Liver (tissue), 9 donors: Measurements from ENCODE around the gene RORC. TPM values are rescaled to one million over a fixed set of nuclear protein-coding genes. Genes with fewer than 3 reads are reported as not detected.

ENCODE experiments used
- DNase-seq: peaks from one replicate; pipeline ENCODE4 v3.0.0-alpha.2; 2017; ENCODE audit warnings: low spot score
- H3K27ac ChIP-seq, 2 donors: one replicate each; pipeline ENCODE4 v1.7.0; 2013; ENCODE audit warnings: inconsistent platforms in 2 of 2, low read length in 2 of 2, control low read depth in 1 of 2, low read depth in 1 of 2, mild to moderate bottlenecking in 1 of 2
- H3K27me3 ChIP-seq, 4 donors: one replicate each; pipeline versions ENCODE4 v1.6.1 to v1.7.0; 2013; ENCODE audit warnings: low read length in 3 of 4, inconsistent platforms in 1 of 4, mild to moderate bottlenecking in 1 of 4, moderate library complexity in 1 of 4; ENCODE audit not compliant: control insufficient read depth in 4 of 4, insufficient read depth in 4 of 4
- H3K36me3 ChIP-seq, 4 donors: one replicate each; pipeline versions ENCODE4 v1.6.1 to v1.7.0; 2013; ENCODE audit warnings: low read length in 3 of 4, mild to moderate bottlenecking in 3 of 4, low read depth in 1 of 4, moderate library complexity in 1 of 4; ENCODE audit not compliant: control insufficient read depth in 4 of 4, insufficient read depth in 3 of 4
- H3K4me1 ChIP-seq, 4 donors: one replicate each; pipeline versions ENCODE4 v1.6.1 to v1.7.0; 2013; ENCODE audit warnings: low read length in 3 of 4, mild to moderate bottlenecking in 3 of 4, moderate library complexity in 1 of 4; ENCODE audit not compliant: control insufficient read depth in 4 of 4, insufficient read depth in 4 of 4
- H3K4me3 ChIP-seq, 3 donors: one replicate each; pipeline versions ENCODE4 v1.6.1 to v1.7.0; 2013; ENCODE audit warnings: low read length in 3 of 3, control low read depth in 1 of 3, low read depth in 1 of 3, mild to moderate bottlenecking in 1 of 3
- H3K9ac ChIP-seq, 2 donors: one replicate each; pipeline ENCODE4 v1.7.0; 2013; ENCODE audit warnings: low read length in 2 of 2, mild to moderate bottlenecking in 2 of 2, moderate library complexity in 2 of 2, control low read depth in 1 of 2, low read depth in 1 of 2
- H3K9me3 ChIP-seq, 4 donors: one replicate each; pipeline versions ENCODE4 v1.6.1 to v1.7.0; 2013; ENCODE audit warnings: low read length in 3 of 4; ENCODE audit not compliant: control insufficient read depth in 4 of 4
- EGR1 ChIP-seq, 2 donors: IDR thresholded peaks; 2 replicates each; pipeline ENCODE4 v1.6.1; 2016 to 2018; ENCODE audit warnings: antibody characterized with exemption in 2 of 2, low read depth in 2 of 2
- FOXA1 ChIP-seq: IDR thresholded peaks from 2 replicates; pipeline ENCODE4 v1.6.1; 2016; ENCODE audit warnings: antibody characterized with exemption
- FOXA2 ChIP-seq: IDR thresholded peaks from 2 replicates; pipeline ENCODE4 v1.6.1; 2016; ENCODE audit warnings: antibody characterized with exemption
- GABPA ChIP-seq, 2 donors: IDR thresholded peaks in 1 of 2; conservative IDR thresholded peaks in 1 of 2; 2 replicates each; pipeline ENCODE4 v1.6.1; 2016; ENCODE audit warnings: antibody characterized with exemption in 2 of 2, mild to moderate bottlenecking in 1 of 2, moderate library complexity in 1 of 2
- HNF4A ChIP-seq, 2 donors: conservative IDR thresholded peaks; 2 replicates each; pipeline ENCODE4 v1.6.1; 2016; ENCODE audit warnings: antibody characterized with exemption in 2 of 2, mild to moderate bottlenecking in 2 of 2
- HNF4G ChIP-seq: IDR thresholded peaks from 2 replicates; pipeline ENCODE4 v1.6.1; 2016; ENCODE audit warnings: antibody characterized with exemption
- JUND ChIP-seq, 2 donors: IDR thresholded peaks; 2 replicates each; pipeline ENCODE4 v1.6.1; 2016; ENCODE audit warnings: antibody characterized with exemption in 2 of 2
- NR2F2 ChIP-seq: IDR thresholded peaks from 2 replicates; pipeline ENCODE4 v1.6.1; 2016; ENCODE audit warnings: antibody characterized with exemption
- RAD21 ChIP-seq, 2 donors: IDR thresholded peaks; 2 replicates each; pipeline ENCODE4 v1.6.1; 2016; ENCODE audit warnings: antibody characterized with exemption in 2 of 2, mild to moderate bottlenecking in 2 of 2
- RXRA ChIP-seq, 2 donors: IDR thresholded peaks; 2 replicates each; pipeline ENCODE4 v1.6.1; 2017 to 2018; ENCODE audit warnings: antibody characterized with exemption in 2 of 2, mild to moderate bottlenecking in 1 of 2
- SP1 ChIP-seq: IDR thresholded peaks from 2 replicates; pipeline ENCODE4 v1.6.1; 2018; ENCODE audit warnings: antibody characterized with exemption, mild to moderate bottlenecking
- TAF1 ChIP-seq: conservative IDR thresholded peaks from 2 replicates; pipeline ENCODE4 v1.6.1; 2016; ENCODE audit warnings: antibody characterized with exemption, mild to moderate bottlenecking
- YY1 ChIP-seq: IDR thresholded peaks from 2 replicates; pipeline ENCODE4 v1.6.1; 2016; ENCODE audit warnings: antibody characterized with exemption, mild to moderate bottlenecking
- WGBS: extraction: QIAGEN DNeasy Blood & Tissue Kit; methylation state at CpG from one replicate; pipeline ENCODE4 v1.1.7; 2013; 5-methylcytosine and 5-hydroxymethylcytosine counted together
- polyA plus RNA-seq, 2 donors: library from polyadenylated mRNA; stranded (reverse) in 1 of 2; unstranded in 1 of 2; fragments of 200-250 nt in 1 of 2; fragments of >200 nt in 1 of 2; fragmentation: Nextera tagmentation in 1 of 2; extraction: Ambion mirVana in 1 of 2; gene quantifications; one replicate each; pipeline versions ENCODE4 v1.2.1 to v1.2.3, GENCODE V29; 2013 to 2015
- total RNA-seq, 2 donors: library from RNA; depleted of rRNA; stranded (reverse); fragments of >200 nt; gene quantifications; one replicate each; pipeline ENCODE4 v1.2.3, GENCODE V29; 2014
- TF ChIP-seq, protein P1 (sequence below): IDR thresholded peaks from 2 replicates; pipeline ENCODE4 v1.6.1; 2016; ENCODE audit warnings: antibody characterized with exemption
- TF ChIP-seq, protein P2 (sequence below): fragments of 150-350 bp; IDR thresholded peaks from 2 replicates; pipeline ENCODE4 v1.5.1; 2017; ENCODE audit warnings: improper control_type of control experiment, low read depth, low read length; ENCODE audit not compliant: missing input control
- TF ChIP-seq, protein P3 (sequence below): IDR thresholded peaks from 2 replicates; pipeline ENCODE4 v1.6.1; 2016; ENCODE audit warnings: antibody characterized with exemption
- TF ChIP-seq, protein P4 (sequence below): IDR thresholded peaks from 2 replicates; pipeline ENCODE4 v1.6.1; 2016; ENCODE audit warnings: antibody characterized with exemption, mild to moderate bottlenecking
- TF ChIP-seq, protein P5 (sequence below): IDR thresholded peaks from 2 replicates; pipeline ENCODE4 v1.6.1; 2016; ENCODE audit warnings: antibody characterized with exemption
- donor health status: healthy.
- donor health status: healthy.
- donor health status: healthy.
- donor health status: healthy.
- donor health status: healthy.

RORC gene
- total and polyA plus RNA-seq, 4 donors = 2.9 to 59.2 (median 13.0) TPM

DNA sequence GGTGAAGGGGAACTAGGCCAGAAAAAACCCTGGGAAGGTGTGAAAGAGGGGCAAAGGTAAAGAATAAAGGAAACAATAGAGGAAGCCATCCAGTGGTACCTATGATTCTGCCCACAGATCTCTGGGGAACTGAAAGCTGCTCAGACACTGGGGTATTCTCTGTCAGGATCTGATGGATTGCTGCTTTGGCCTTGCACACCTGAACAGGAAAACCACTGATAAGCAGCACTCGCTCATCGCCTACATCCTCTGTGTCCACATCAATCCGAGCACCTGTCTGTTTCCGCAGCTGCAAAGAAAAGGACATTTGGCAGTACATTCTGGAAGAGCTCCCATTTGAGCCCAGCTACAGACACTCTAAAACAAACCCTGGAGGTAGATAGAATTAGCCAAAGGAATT lies 51.8 kb downstream of the RORC start:
- Histone ChIP-seq H3K27me3 (no peaks in the 10 kb centered on the region), H3K9me3 (no peaks in the 10 kb centered on the region), H3K4me1 (peaks cover 0 to 4% (median 1%) of the 10 kb centered on the region in 4 donors), H3K27ac (no peak overlapping the region), H3K36me3 (peaks cover 0 to 14% (median 4%) of the 10 kb centered on the region in 4 donors), H3K9ac (no peak overlapping the region), H3K4me3 (no peak overlapping the region)
- DNase-seq = no peak
- TF ChIP-seq, protein P1, sequence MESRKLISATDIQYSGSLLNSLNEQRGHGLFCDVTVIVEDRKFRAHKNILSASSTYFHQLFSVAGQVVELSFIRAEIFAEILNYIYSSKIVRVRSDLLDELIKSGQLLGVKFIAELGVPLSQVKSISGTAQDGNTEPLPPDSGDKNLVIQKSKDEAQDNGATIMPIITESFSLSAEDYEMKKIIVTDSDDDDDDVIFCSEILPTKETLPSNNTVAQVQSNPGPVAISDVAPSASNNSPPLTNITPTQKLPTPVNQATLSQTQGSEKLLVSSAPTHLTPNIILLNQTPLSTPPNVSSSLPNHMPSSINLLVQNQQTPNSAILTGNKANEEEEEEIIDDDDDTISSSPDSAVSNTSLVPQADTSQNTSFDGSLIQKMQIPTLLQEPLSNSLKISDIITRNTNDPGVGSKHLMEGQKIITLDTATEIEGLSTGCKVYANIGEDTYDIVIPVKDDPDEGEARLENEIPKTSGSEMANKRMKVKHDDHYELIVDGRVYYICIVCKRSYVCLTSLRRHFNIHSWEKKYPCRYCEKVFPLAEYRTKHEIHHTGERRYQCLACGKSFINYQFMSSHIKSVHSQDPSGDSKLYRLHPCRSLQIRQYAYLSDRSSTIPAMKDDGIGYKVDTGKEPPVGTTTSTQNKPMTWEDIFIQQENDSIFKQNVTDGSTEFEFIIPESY = no peak
- TF ChIP-seq, protein P2, sequence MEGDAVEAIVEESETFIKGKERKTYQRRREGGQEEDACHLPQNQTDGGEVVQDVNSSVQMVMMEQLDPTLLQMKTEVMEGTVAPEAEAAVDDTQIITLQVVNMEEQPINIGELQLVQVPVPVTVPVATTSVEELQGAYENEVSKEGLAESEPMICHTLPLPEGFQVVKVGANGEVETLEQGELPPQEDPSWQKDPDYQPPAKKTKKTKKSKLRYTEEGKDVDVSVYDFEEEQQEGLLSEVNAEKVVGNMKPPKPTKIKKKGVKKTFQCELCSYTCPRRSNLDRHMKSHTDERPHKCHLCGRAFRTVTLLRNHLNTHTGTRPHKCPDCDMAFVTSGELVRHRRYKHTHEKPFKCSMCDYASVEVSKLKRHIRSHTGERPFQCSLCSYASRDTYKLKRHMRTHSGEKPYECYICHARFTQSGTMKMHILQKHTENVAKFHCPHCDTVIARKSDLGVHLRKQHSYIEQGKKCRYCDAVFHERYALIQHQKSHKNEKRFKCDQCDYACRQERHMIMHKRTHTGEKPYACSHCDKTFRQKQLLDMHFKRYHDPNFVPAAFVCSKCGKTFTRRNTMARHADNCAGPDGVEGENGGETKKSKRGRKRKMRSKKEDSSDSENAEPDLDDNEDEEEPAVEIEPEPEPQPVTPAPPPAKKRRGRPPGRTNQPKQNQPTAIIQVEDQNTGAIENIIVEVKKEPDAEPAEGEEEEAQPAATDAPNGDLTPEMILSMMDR = no peak
- TF ChIP-seq RXRA (IDR thresholded peaks at IDR 0.05) = no peak
- no peak for TF ChIP-seq TAF1
- no peak for TF ChIP-seq HNF4A (conservative IDR thresholded peaks at IDR 0.05)
- no peak for TF ChIP-seq FOXA1
- TF ChIP-seq EGR1 (IDR thresholded peaks at IDR 0.05; ENCODE audit: low read depth in 2 of 2) = no peak
- no peak for TF ChIP-seq JUND (IDR thresholded peaks at IDR 0.05)
- TF ChIP-seq RAD21 (IDR thresholded peaks at IDR 0.05) = no peak
- no peak for TF ChIP-seq NR2F2
- TF ChIP-seq GABPA (IDR thresholded peaks at IDR 0.05 in 1 of 2, conservative IDR thresholded peaks at IDR 0.05 in 1 of 2) = no peak
- TF ChIP-seq HNF4G = no peak
- no peak for TF ChIP-seq SP1
- TF ChIP-seq FOXA2 = no peak
- TF ChIP-seq, protein P3, sequence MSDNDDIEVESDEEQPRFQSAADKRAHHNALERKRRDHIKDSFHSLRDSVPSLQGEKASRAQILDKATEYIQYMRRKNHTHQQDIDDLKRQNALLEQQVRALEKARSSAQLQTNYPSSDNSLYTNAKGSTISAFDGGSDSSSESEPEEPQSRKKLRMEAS = no peak
- TF ChIP-seq YY1 = no peak
- TF ChIP-seq, protein P4, sequence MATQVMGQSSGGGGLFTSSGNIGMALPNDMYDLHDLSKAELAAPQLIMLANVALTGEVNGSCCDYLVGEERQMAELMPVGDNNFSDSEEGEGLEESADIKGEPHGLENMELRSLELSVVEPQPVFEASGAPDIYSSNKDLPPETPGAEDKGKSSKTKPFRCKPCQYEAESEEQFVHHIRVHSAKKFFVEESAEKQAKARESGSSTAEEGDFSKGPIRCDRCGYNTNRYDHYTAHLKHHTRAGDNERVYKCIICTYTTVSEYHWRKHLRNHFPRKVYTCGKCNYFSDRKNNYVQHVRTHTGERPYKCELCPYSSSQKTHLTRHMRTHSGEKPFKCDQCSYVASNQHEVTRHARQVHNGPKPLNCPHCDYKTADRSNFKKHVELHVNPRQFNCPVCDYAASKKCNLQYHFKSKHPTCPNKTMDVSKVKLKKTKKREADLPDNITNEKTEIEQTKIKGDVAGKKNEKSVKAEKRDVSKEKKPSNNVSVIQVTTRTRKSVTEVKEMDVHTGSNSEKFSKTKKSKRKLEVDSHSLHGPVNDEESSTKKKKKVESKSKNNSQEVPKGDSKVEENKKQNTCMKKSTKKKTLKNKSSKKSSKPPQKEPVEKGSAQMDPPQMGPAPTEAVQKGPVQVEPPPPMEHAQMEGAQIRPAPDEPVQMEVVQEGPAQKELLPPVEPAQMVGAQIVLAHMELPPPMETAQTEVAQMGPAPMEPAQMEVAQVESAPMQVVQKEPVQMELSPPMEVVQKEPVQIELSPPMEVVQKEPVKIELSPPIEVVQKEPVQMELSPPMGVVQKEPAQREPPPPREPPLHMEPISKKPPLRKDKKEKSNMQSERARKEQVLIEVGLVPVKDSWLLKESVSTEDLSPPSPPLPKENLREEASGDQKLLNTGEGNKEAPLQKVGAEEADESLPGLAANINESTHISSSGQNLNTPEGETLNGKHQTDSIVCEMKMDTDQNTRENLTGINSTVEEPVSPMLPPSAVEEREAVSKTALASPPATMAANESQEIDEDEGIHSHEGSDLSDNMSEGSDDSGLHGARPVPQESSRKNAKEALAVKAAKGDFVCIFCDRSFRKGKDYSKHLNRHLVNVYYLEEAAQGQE = no peak
- TF ChIP-seq, protein P5, sequence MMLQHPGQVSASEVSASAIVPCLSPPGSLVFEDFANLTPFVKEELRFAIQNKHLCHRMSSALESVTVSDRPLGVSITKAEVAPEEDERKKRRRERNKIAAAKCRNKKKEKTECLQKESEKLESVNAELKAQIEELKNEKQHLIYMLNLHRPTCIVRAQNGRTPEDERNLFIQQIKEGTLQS = no peak
- 85% methylated on average over 4 of the region's 4 CpGs for WGBS
